RKO (cell line): ENCODE results near the gene PPP2R2B.

Source experiments
- DNase-seq: peaks from one replicate; pipeline ENCODE4 v3.0.0-alpha.2; 2016; ENCODE audit warnings: low spot score

Gene PPP2R2B

DNA sequence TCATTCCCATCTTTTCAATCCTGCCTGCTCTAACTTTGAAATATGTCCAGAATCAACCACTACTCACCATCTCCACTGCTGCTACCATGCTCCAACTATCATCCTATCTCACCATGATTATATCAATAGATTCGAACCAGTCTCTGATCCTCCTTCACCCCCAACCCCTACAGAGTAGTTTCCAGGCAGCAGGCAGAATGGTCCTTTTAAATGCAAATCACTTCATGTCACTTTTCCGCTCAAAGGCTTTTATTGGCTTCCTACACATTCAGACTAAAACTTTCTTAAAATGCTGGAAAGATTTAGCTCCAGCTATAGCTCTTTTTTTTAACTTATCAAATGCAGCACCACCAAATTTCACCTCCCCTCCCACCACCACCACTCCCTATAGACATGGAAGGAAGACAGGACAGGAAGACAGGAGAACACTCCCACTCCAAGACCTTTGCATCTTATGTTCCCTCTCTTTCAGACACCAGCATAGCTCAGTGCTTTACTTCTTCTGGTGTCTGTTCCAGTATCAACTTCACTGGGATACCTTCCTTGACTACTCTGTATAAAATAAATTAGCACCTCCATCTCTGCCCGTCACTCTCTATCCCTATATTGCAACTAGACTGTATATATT lies 9.9 kb upstream of the PPP2R2B start:
- DNase-seq = no peak

DNA sequence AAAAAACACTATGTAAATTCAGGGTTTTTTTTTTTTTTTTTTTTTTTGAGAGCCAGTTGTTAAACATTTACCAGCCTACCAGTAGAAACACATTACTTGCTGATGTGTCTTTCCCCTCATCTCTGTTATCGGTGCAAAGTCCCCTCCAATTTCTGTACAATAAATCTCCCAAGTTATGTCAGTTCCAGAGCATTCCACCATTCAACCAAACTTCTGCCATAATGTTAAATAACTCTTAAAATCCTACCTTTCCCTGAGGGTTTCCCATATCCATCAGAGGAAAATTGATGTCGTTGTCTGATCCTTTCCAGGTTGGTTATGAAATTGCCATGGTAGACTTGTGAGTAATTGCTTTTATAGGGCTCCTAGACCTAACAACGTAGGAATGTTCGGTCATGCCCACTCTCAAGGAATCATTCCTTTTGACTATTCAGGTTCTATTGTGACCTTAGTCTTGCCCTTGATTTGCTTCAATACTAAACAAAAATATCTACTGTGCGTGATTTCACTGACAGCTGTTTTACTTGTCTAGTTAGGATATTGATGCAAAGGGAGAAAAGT lies 5.6 kb upstream of the PPP2R2B start:
- no peak for DNase-seq

GRCh38 chr5:146883511-146883910 lies 5.0 kb upstream of the PPP2R2B start:
- no peak for DNase-seq

DNA sequence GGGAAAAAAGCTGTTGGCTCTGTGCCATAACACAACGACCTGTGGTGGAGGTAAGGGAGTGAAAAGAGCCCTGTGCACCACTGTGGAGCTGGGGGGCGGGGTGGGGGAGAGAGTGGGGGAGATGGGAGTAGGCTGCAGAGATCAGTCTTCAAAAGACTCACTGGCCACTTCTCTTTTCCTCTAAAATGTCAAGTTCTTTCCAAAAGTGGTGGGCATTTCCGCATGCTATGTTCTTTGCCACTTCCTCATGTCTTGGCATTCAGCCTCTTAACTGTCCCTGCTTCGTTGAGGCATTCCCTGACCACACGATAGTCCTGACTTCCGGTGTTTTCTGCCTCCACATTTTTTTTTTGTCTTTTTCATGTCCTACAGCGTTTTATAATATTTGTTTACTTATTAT lies 2.4 kb upstream of the PPP2R2B start:
- no peak for DNase-seq

- DNase-seq = no peak
Observed at GRCh38 chr5:146877783-146878475, 628 bp downstream of the PPP2R2B start.

- no peak for DNase-seq
Observed at GRCh38 chr5:146877178-146877681, 1.3 kb downstream of the PPP2R2B start.

DNA sequence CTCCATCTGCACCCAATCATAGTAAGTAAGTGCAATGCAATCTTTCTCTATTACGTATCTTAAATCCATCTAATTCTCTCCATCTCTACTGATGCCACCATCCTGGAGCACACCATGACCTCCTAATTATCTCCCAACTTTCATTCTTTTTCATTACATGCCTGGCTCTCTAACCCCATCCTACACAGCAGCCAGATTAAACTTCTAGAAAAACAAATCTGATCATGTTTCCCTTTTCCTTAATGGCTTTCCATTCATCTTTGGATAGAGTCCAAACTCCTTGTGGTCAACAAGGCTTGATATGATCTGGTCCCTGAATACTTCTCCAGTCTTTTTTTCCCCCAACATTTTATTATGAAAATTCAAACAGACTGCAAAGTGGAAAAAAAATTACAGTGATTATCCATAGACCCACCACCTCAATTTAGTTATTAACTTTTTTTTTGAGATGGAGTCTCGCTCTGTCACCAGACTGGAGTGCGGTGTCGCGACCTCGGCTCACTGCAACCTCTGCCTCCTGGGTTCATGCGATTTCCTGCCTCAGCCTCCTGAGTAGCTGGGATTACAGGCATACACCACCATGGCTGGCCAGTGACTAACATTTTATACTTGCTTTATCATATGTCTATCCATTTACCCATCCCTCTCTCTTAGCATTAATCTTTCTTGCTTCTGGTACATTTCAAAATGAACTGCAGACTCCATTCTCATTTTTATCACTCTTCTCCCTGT lies 5.2 kb downstream of the PPP2R2B start:
- DNase-seq = no peak

DNA sequence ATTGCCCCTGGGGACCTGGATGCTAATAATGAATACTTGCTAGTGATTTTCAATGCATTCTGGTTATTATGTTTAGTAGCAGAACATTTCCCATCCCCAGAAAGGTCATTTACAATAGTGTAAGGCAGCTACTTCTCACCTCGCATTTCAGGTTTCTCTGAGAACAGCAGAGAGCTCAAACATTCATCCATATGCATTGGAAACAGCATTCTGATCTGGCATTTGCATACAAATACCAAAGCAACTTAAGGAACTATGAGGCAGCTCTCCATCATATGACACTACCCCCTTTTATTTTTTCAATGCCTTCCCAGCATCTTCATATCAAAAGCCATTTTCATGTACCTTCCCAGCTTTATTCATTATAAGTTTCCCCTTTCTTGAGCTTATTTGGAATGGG lies 6.4 kb downstream of the PPP2R2B start:
- DNase-seq = no peak

- no peak for DNase-seq
Observed at GRCh38 chr5:146867996-146868708, 10.4 kb downstream of the PPP2R2B start.

- DNase-seq = no peak
Observed at GRCh38 chr5:146866263-146866662, 12.3 kb downstream of the PPP2R2B start.

- no peak for DNase-seq
Observed at GRCh38 chr5:146862641-146863040, 15.9 kb downstream of the PPP2R2B start.

DNA sequence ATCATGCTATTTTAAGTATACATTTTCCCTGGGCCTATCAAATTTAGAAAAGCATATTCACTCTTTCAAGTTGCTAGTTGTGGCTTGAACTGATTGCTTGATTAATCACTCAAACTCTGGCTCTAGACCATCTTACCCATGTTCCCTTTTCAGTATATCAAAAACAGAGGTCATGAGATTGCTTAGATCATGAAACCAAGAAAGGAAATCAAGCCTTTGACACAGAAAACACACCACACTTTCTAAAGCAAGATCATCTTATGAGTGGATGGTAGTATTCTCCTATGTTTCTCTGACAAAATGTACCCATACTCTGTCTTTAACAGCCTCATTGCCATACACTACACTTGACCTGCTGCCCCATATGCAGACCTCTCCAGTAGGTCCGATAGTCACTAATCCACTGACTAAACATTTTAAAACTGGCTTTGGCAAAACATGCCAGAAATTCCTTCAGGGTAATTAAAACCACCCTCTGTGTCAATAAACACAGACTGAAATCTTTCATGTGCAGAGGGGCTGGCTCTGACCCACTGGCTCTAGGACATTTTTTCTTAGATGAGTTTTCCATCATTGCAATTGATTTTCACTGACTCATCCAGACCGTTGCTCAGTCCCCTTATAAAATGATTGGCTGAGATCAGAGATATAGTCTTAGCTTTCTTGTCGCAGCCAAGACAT lies 18.2 kb downstream of the PPP2R2B start:
- no peak for DNase-seq

DNA sequence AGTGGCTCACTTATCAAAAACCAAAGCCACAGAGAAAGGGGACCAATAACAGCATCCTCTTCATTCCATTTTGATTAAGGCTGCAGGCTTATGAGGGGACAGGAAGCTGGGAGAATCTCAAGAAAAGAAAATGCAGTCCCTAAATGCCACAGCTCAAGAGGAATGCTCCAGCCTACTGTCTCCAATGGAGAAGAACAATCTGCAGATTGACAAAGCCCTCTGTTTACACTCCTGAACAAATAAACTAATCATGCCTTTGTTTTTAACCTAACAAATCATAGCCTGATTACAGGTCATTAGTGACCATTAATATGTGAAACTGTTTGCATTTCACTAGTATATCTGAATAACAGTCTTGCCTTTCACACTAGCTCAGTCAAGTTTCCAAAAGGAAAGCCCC lies 26.5 kb downstream of the PPP2R2B start:
- no peak for DNase-seq

- no peak for DNase-seq
Observed at GRCh38 chr5:146851133-146851532, 27.4 kb downstream of the PPP2R2B start.

DNA sequence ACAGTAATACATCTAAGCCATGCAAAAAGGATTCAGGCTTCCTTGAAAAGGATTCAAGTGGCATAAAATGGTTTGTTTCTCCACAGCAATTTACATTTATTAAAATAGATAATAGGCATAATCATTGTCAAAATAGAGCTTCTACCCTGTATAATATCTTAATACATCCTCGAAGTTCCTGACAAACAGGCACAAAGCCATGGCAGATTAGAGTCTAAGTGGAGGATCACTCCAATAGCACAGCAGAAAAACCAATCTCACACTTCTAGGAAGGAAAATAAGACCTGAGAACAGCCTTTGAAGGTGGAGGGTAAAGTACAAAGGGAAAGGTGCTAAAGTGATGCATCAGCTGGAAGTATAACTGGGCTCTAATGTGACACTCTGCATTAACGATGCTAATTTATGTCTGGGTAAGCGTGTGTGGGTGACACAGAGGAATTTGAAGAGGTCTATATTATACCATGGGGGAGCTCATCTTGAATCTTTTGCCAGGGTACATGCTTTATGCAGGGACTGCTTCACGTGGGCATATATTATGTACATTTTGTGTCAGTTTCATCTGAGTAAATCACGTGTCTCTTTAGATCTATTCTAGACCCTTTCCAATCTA lies 28.8 kb downstream of the PPP2R2B start:
- no peak for DNase-seq

DNA sequence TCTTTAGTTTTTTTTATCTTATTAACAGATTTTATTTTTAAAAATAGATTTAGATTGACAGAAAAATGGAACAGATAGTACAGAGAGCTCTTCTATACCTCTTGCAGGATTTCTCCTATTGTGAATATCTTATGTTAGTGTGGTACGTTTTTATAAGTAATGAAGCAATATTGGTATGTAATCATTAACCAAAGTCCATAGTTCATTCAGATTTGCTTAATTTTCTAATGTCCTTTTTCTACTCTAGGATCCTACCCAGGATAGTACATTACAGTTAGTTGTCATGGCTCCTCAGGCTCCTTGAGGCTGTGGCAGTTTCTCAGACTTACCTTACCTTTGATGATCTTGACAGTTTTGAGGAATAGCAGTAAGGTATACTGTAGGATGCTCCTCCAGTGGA lies 30.4 kb downstream of the PPP2R2B start:
- DNase-seq = no peak

GRCh38 chr5:146840016-146840415 lies 38.5 kb downstream of the PPP2R2B start:
- DNase-seq = no peak

GRCh38 chr5:146836226-146836842 lies 42.2 kb downstream of the PPP2R2B start:
- no peak for DNase-seq

GRCh38 chr5:146832985-146833732 lies 45.4 kb downstream of the PPP2R2B start:
- DNase-seq = no peak

- DNase-seq = no peak
Observed at GRCh38 chr5:146828385-146828784, 50.2 kb downstream of the PPP2R2B start.
